HepG2 (cell line): ENCODE measurements around the gene TRIM37. TPM values are rescaled to one million over a fixed set of nuclear protein-coding genes. Genes with fewer than 3 reads are reported as not detected.
"Not testable (repeated sequence)": the region's sequence is repeated elsewhere in the genome, so short reads cannot be mapped to it uniquely, and the experiment has no call there.

Experiments
- ATAC-seq: fragments of 200-7000 bp; cut with Tn5 transposase; 3 replicates; pipeline ENCODE4 v1.9.1; 2020; ENCODE audit warnings: mild to moderate bottlenecking, moderate library complexity
- BruUV-seq: library from RNA; stranded (reverse); fragments of 400-500 nt; replicated peaks from 2 replicates; lab custom pipeline; 2021; lab: Mats Ljungman, UMichigan
- CTCF ChIA-PET: fragments of 300-600 bp; formaldehyde crosslinking; extraction: SDS; loops from one replicate; lab custom pipeline; 2021; ENCODE audit warnings: low total read pairs, inconsistent platforms, low intra/inter-chr PET ratio; lab: Yijun Ruan, JAX
- POLR2A ChIA-PET: fragments of 350-600 bp; sonication (Branson Sonifier 250); formaldehyde crosslinking; loops from one replicate; lab custom pipeline; 2020; ENCODE audit warnings: antibody characterized with exemption, inconsistent platforms; lab: Yijun Ruan, JAX
- DNase-seq: peaks from one replicate; pipeline ENCODE4 v3.0.0-alpha.2; 2015; ENCODE audit warnings: low spot score
- FAIRE-seq: peaks from 3 replicates; lab custom pipeline; 2011; peaks lifted over from hg19 to GRCh38; lab: Jason Lieb, UNC
- H2AFZ ChIP-seq: one replicate; pipeline ENCODE4 v1.6.1; 2011; ENCODE audit warnings: low read length, inconsistent platforms
- H3K27ac ChIP-seq: fragments of 300-600 bp; 3 replicates; pipeline ENCODE4 v1.8.0; 2011; ENCODE audit warnings: mixed run types, mild to moderate bottlenecking, mixed read lengths, low read length, inconsistent platforms; ENCODE audit not compliant: insufficient read depth; ENCODE audit errors: extremely low read length
- H3K27me3 ChIP-seq, 2 experiments: fragments of 200-600 bp in 1 of 2; 2 replicates in 1 of 2; 3 replicates in 1 of 2; pipeline versions ENCODE4 v1.6.0 to v1.8.0; 2011; ENCODE audit warnings: low read length in 2 of 2, mild to moderate bottlenecking in 2 of 2, moderate library complexity in 2 of 2, inconsistent platforms in 1 of 2; ENCODE audit not compliant: insufficient read depth in 2 of 2, control insufficient read depth in 1 of 2
- H3K36me3 ChIP-seq, 2 experiments: fragments of 200-600 bp in 1 of 2; replicated peaks in 1 of 2; 2 replicates in 1 of 2; 3 replicates in 1 of 2; pipeline versions ENCODE4 v1.5.1 to v1.8.0; 2011; ENCODE audit warnings: low read length in 2 of 2, inconsistent platforms in 1 of 2; ENCODE audit not compliant: insufficient read depth in 2 of 2, control insufficient read depth in 1 of 2
- H3K4me1 ChIP-seq: 2 replicates; pipeline ENCODE4 v1.5.1; 2012; ENCODE audit warnings: low read length, inconsistent platforms; ENCODE audit not compliant: insufficient read depth
- H3K4me2 ChIP-seq: 2 replicates; pipeline ENCODE4 v1.6.0; 2011; ENCODE audit warnings: low read depth, low read length, inconsistent platforms
- H3K4me3 ChIP-seq, 3 experiments: fragments of 200-600 bp in 1 of 3; sonication (generic), shearing (Covaris generic) in 1 of 3; replicated peaks in 1 of 3; 2 replicates each; pipeline ENCODE4 v1.5.1; 2011 to 2016; ENCODE audit warnings: low read length in 3 of 3, inconsistent platforms in 2 of 3, low read depth in 2 of 3, mild to moderate bottlenecking in 2 of 3, control low read depth in 1 of 3, mixed read lengths in 1 of 3; ENCODE audit not compliant: insufficient read depth in 1 of 3
- H3K79me2 ChIP-seq: one replicate; pipeline ENCODE4 v1.6.1; 2011; ENCODE audit warnings: low read length, inconsistent platforms; ENCODE audit not compliant: insufficient read depth
- H3K9ac ChIP-seq: 2 replicates; pipeline ENCODE4 v1.6.0; 2011; ENCODE audit warnings: mild to moderate bottlenecking, low read depth, low read length, inconsistent platforms; ENCODE audit not compliant: insufficient read depth
- H3K9me3 ChIP-seq: 2 replicates; pipeline ENCODE4 v1.5.1; 2012; ENCODE audit warnings: mild to moderate bottlenecking, low read length
- H4K20me1 ChIP-seq: 2 replicates; pipeline ENCODE4 v1.6.0; 2011; ENCODE audit warnings: inconsistent platforms, mild to moderate bottlenecking, low read length, moderate library complexity; ENCODE audit not compliant: insufficient read depth
- HOXD1 ChIP-seq: sonication (generic); formaldehyde crosslinking; IDR thresholded peaks from 2 replicates; pipeline ENCODE4 v1.5.0; 2020; ENCODE audit warnings: missing genetic modification reagents
- IKZF1 ChIP-seq: fragments of 450-650 bp; IDR thresholded peaks from 2 replicates; pipeline ENCODE4 v1.7.1; 2016
- KDM1A ChIP-seq: IDR thresholded peaks from 2 replicates; pipeline ENCODE4 v1.6.1; 2016; ENCODE audit warnings: missing compliant biosample characterization
- MATR3 ChIP-seq: sonication (generic); formaldehyde crosslinking; IDR thresholded peaks from 2 replicates; pipeline ENCODE4 v1.4.0; 2020; ENCODE audit warnings: missing genetic modification reagents
- ZNF577 ChIP-seq: sonication (generic); formaldehyde crosslinking; IDR thresholded peaks from 2 replicates; pipeline ENCODE4 v1.4.0; 2020; ENCODE audit warnings: mild to moderate bottlenecking, low read depth, missing genetic modification reagents, borderline replicate concordance
- ZNF780A ChIP-seq: sonication (generic); formaldehyde crosslinking; IDR thresholded peaks from 2 replicates; pipeline ENCODE4 v1.8.0; 2022; ENCODE audit warnings: mild to moderate bottlenecking, missing genetic modification reagents, moderate library complexity
- WGBS: methylation state at CpG from one replicate; pipeline ENCODE4 v1.1.6; 2017; ENCODE audit warnings: low lambda C conversion rate; 5-methylcytosine and 5-hydroxymethylcytosine counted together
- in situ Hi-C: cut with HindIII; loops from 2 replicates; pipeline ENCODE4 v1.10.0; 2017; ENCODE audit warnings: low pct_unique_long_range_greater_than_20kb; ENCODE audit not compliant: extremely low pct_ligation_motif_present
- intact Hi-C: fragments of 100-400 bp; cut with micrococcal nuclease; formaldehyde crosslinking; loops from one replicate; pipeline ENCODE4 v1.10.0; 2022; ENCODE audit not compliant: unreplicated experiment
- polyA plus RNA-seq, 8 experiments: library from polyadenylated mRNA; depleted of rRNA in 3 of 8; stranded (reverse) in 7 of 8; unstranded in 1 of 8; fragments of >200 nt; fragmentation: Illumina TruSeq in 4 of 8; extraction: Trizol in 4 of 8; gene quantifications; 2 replicates each; pipeline versions ENCODE4 v1.2.1 to v1.2.3, GENCODE V29; 2011 to 2016; ENCODE audit warnings: low read depth in 4 of 8, missing spikeins in 1 of 8, mixed read lengths in 1 of 8; ENCODE audit not compliant: insufficient read depth in 1 of 8
- total RNA-seq, 5 experiments: library from RNA; depleted of rRNA; stranded (reverse); fragments of >200 nt; fragmentation: Illumina TruSeq; extraction: Trizol; gene quantifications; 2 replicates each; pipeline ENCODE4 v1.2.3, GENCODE V29; 2016; ENCODE audit warnings: low read depth in 1 of 5
- TF ChIP-seq, protein P1 (sequence below): sonication (generic); formaldehyde crosslinking; IDR thresholded peaks from 2 replicates; pipeline ENCODE4 v1.5.1; 2020; ENCODE audit warnings: mild to moderate bottlenecking, moderate library complexity, missing genetic modification reagents

The TRIM37 gene
- total and polyA plus RNA-seq, 2 of the 13 experiments (the other 11 are each of a cell fraction or from before 2014, with no cell fraction given), result 12.4 to 39.1 TPM

DNA sequence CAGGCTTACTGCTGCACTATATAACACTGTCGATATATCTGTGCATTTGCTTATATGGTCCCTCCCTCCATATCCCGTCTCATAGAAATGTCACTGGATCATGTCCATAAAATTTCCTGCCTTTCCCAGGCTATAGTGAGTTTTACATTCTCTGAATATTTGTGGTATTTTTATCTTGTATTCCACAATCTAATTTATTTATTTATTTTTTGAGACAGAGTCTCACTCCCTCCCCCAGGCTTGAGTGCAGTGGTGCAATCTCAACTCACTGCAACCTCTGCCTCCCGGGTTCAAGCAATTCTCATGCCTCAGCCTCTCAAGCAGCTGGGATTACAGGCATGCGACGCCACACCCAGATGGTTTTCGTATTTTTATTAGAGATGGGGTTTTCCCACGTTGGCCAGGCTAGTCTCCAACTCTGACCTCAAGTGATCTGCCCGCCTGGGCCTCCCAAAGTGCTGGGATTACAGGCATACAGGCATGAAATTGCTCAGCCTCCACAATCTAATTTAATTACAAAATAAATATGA is 12.9 kb downstream of the TRIM37 start:
- no peak overlapping the region for H3K4me2 ChIP-seq
- no peaks in the 10 kb centered on the region for H3K27me3 ChIP-seq
- no peak overlapping the region for H3K4me3 ChIP-seq
- ChIA-PET POLR2A (no interaction called here), CTCF (no interaction called here)
- no peaks in the 10 kb centered on the region for H4K20me1 ChIP-seq
- H3K79me2 ChIP-seq, result peaks cover 11% of the 10 kb centered on the region
- peaks cover 5 to 9% of the 10 kb centered on the region in 2 experiments; a peak in 3 of 5 replicates for H3K36me3 ChIP-seq
- H3K4me1 ChIP-seq, result peaks cover 13% of the 10 kb centered on the region
- H2AFZ ChIP-seq, result no peak overlapping the region
- no peak for ATAC-seq
- TF ChIP-seq, protein P1, sequence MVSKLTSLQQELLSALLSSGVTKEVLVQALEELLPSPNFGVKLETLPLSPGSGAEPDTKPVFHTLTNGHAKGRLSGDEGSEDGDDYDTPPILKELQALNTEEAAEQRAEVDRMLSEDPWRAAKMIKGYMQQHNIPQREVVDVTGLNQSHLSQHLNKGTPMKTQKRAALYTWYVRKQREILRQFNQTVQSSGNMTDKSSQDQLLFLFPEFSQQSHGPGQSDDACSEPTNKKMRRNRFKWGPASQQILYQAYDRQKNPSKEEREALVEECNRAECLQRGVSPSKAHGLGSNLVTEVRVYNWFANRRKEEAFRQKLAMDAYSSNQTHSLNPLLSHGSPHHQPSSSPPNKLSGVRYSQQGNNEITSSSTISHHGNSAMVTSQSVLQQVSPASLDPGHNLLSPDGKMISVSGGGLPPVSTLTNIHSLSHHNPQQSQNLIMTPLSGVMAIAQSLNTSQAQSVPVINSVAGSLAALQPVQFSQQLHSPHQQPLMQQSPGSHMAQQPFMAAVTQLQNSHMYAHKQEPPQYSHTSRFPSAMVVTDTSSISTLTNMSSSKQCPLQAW (CRISPR knock-in tag), result no peak
- no peak for TF ChIP-seq IKZF1
- in situ Hi-C loops (no loop called here), intact Hi-C loops (no loop called here)
- no peak overlapping the region for H3K27ac ChIP-seq
- FAIRE-seq, result no peak
- no peak overlapping the region for H3K9ac ChIP-seq
- WGBS, result 94% methylated on average over 8 of the region's 8 CpGs
- BruUV-seq, result no TSS peak
- H3K9me3 ChIP-seq, result no peaks in the 10 kb centered on the region
- peak; percentile 15 for DNase-seq

DNA sequence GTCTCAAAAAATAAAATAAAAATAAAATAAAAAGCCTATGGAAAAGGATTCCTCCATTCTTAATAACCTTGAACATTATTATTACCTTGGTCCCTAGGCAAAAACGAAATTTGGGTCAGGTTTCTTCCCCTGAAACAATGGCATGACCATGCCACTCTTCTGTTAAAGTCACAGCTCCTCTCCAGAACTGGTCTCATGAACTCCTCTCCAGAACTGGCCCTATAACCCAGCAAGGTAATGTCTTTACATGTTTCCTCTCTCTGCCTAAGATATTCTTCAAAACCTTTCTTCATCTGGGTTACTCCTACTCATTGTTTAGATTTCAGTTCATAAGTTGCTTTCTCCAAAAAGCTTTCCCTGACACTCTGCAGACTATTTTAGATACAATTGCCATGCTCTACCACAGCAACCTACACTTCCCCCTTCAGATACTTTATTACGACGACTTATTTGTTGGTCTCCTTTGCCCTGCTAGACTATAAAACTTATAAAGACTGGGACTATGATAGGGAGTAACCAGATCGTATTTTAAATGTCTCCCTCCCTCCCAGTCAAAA is 13.5 kb downstream of the TRIM37 start:
- ChIA-PET CTCF (no interaction called here), POLR2A (no interaction called here)
- BruUV-seq, result no TSS peak
- in situ Hi-C loops (no loop called here), intact Hi-C loops (no loop called here)
- no peak for FAIRE-seq
- H3K4me1 ChIP-seq, result peaks cover 13% of the 10 kb centered on the region
- H3K79me2 ChIP-seq, result peaks cover 11% of the 10 kb centered on the region
- H3K9me3 ChIP-seq, result no peaks in the 10 kb centered on the region
- no peak for ATAC-seq
- no peak overlapping the region for H3K4me2 ChIP-seq
- H3K27me3 ChIP-seq, result no peaks in the 10 kb centered on the region
- TF ChIP-seq KDM1A (CRISPR knock-in tag) (no peak), ZNF577 (no peak), MATR3 (CRISPR knock-in tag) (no peak), ZNF780A (CRISPR knock-in tag) (no peak), HOXD1 (no peak)
- 88% methylated on average over 4 of the region's 4 CpGs for WGBS
- no peak overlapping the region for H3K4me3 ChIP-seq
- H3K27ac ChIP-seq, result no peak overlapping the region
- no peak for DNase-seq
- H2AFZ ChIP-seq, result no peak overlapping the region
- no peaks in the 10 kb centered on the region for H4K20me1 ChIP-seq
- H3K9ac ChIP-seq, result no peak overlapping the region
- H3K36me3 ChIP-seq, result peaks cover 9 to 10% of the 10 kb centered on the region in 2 experiments; a peak in 4 of 5 replicates

DNA sequence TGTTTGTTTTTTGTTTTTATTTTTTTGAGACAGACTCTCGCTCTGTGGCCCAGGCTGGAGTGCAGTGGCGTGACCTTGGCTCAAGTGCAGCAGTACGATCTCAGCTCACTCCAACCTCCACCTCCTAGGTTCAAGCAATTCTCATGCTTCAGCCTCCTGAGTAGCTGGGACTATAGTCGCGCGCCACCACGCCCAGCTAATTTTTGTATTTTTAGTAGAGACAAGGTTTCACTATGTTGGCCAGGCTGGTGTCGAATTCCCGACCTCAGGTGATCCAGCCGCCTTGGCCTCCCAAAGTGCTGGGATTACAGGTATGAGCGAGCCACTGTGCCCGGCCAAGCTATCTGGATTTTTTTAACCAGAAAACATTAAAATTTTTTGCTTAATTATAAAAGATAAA is 16.1 kb downstream of the TRIM37 start:
- in situ Hi-C loops, intact Hi-C loops, H4K20me1 ChIP-seq, H3K27ac ChIP-seq, H3K4me3 ChIP-seq, CTCF ChIA-PET, POLR2A ChIA-PET, H2AFZ ChIP-seq, H3K9ac ChIP-seq, ATAC-seq, H3K4me2 ChIP-seq, H3K27me3 ChIP-seq, FAIRE-seq, DNase-seq, H3K9me3 ChIP-seq, BruUV-seq, H3K79me2 ChIP-seq: not testable (repeated sequence)
- peaks cover 9 to 17% of the 10 kb centered on the region in 2 experiments; a peak in 4 of 5 replicates for H3K36me3 ChIP-seq
- 98% methylated on average over 12 of the region's 12 CpGs for WGBS
- H3K4me1 ChIP-seq, result peaks cover 10% of the 10 kb centered on the region
